Ecto neural progenitor cell (in vitro differentiated cells): ENCODE results near the gene LMO7.

ENCODE experiments used
- DNase-seq: peaks from one replicate; pipeline ENCODE4 v3.0.0-alpha.2; 2018; ENCODE audit warnings: low spot score

Gene LMO7

DNA sequence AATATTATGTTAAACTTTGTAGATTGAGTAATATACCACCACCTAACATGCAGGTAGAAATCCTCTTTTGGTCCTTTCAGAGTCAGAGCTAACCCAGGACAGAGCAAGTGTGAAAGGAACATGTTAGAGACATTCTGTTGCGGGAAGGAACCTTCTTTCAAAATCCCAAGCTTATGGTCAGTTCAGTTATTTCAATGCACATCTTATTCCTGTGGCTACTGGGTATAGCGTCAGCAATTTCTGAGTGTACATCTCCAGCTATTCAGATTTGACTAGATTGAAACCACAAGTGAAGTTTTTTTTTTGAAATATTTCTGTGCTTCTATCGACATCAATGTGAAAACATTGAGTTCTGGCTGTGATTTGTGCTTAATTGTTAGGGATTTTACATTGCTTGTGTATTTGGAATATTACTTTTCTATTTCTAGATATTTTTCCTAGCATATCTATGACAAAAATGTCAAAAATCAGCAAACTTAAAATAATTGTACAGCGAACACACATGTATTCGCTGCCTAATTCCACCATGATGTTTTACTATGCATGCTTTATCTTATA lies 165.3 kb downstream of the LMO7 start:
- no peak for DNase-seq

GRCh38 chr13:75802161-75802560 lies 166.0 kb downstream of the LMO7 start:
- no peak for DNase-seq

DNA sequence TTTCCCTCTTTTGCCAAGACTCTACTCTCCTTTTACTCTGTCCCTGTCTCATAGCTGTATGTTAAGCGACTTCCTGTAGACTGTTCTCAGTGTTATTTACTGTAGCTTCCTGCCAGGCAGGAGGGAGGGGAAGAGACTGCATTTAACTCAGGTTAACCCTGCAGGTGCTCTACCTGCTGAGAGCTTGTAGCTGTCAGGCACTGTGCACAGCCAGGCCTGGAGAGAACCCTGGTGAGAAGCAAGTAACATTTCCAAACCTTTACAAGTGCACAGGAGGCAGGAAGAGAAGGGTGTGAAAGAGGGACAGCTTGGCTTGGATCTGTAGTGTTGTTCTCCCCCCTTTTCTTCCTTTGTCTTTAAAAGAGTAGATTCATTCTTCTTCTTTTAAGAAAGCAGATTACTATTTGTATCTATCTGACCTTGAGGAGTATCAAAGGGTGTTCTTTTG lies 167.1 kb downstream of the LMO7 start:
- DNase-seq: no peak

- DNase-seq: no peak
Measured at GRCh38 chr13:75804054-75804453, 167.9 kb downstream of the LMO7 start.

DNA sequence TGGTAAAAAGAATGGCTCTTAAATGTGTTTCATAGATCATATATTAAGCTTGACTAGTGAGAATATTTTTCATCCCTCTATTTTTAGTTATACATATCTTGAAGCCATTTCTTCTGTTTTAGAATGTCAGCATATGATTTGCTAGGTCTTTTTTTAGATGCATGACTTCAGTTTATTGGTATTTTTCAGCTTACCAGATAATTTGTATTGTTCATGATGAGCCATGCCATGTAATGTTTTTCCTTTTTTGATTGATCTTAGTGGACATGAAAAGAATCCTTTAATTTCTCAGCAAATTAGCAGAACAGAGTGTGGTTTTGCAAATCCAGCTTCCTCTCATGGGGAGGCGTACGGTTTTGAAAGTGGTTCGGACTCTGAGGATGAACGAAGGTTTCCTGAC lies 168.5 kb downstream of the LMO7 start:
- DNase-seq: no peak

GRCh38 chr13:75806117-75806516 lies 170.0 kb downstream of the LMO7 start:
- no peak for DNase-seq

- DNase-seq: no peak
Measured at GRCh38 chr13:75811361-75811760, 175.2 kb downstream of the LMO7 start.

DNA sequence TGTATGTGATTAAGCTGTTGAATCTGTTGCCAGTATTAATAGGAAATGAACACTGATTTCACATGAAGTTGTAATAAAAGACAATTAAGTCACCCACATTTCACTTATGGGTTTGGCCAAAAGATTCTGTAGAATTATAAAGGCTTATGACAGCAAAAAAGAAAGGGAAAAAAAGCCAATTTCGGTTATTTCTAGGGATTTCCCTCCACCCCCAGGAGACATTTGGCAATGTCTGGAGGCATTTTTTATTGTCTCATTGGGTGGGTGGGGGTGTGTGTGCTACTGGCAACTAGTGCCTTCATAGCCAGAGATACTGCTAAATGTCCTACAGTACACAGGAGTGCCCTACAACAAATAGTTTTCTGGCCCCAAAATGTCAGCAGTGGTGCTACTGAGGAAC lies 175.7 kb downstream of the LMO7 start:
- DNase-seq: no peak

DNA sequence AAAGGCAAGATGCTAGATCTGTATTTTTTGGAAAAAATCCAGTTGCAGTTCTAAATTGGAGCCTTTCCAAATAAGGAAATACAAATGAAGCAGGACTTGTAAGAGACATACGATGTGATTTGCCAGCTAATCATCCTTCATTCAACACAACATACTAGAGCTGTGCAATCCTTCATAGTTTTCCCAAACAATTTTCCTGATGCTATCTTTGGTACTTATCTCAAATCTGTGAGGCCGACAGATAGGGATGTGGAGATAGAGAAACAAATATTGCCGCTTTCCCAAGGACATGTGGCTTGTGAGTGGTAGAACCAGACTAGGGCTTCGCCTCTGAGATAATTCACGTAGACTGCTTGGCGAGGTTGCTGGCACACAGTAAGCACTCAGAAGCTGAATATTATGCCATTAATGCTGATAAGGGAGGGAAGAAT lies 176.6 kb downstream of the LMO7 start:
- DNase-seq: no peak

DNA sequence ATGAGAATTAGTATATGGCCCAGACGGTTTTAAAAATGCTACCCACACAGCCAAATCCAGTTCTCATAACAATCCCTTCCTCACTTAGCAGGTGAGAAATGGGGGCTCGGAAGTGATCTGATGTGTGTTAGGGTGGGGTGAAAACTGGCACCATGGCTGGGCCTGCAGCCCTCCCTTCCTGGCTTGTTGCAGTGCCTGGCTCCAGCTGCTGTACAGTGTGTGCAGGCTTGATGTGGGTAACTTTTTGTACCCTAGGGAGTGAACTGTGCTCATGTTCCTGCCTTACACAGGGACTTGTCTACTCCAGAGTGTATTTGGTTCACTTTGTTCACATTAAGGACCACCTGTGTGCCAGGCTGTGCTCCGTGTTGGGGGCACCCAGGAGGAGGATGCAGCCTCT lies 177.2 kb downstream of the LMO7 start:
- no peak for DNase-seq

DNA sequence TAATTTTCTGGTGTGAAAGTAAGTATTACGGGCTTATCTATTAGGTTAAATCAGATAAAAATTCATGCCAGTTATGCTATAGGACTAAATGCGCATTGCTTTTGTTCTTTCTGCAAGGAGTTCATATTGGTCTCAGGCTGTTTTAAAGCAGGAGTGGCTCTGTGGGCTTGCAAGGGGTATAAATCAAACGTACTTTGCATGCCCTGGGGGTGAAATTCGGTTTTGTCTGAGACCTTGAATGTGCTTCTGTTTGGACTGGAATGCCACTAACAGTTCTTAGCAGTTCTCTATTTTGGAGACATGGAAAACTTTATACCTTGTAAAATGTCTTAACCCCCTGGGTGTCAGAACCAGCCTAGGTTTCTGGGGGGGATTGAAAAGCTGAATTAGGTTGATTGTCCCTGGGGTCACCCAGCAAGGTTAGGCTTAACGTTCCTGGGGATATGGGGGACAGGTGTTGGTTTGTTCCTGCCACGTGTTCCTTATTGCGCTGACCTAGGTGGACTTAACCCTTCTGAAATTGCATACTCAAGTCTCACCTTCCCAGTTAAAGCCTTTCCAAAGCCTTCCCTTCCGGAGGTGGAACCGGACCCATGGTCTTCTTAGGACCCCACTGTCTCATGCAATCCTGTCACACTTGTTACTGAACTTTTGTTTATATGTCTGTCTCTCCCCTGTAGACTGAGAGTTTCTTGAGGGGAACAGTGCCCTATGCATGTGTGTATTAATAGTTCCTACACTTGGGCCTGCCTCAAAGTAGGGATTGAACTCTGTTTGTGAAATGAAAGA lies 182.2 kb downstream of the LMO7 start:
- DNase-seq: no peak

DNA sequence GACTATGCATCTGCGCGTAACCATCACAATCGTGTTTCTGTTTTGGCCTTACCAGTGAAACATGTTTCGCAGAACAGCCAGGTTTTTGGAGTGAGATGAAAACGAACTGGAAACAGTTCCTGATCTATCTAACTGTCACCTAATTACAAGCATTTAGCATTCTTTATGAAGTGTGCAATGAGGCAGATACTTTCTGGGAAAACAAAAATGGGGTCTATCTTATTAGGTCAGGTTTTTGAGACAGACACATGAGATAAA lies 182.8 kb downstream of the LMO7 start:
- no peak for DNase-seq

DNA sequence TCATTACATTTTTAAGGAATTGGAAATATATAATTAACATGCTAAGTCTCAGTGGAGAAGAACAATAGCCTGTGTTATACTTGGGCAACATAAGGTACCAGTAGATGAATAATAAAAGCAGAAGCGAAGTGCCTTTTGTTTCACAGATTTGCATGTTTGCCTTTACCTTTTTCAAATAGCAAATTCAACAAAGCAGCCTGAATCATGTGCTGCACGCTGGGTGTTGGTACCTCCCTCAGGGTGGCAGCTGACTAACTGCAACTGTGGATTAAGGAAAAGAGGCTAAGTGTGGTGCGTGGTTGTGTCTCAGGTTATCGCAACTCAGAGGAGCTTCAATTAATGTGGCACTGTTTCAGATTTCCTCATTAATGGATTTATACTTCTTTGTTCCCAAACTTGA lies 189.0 kb downstream of the LMO7 start:
- DNase-seq: no peak

DNA sequence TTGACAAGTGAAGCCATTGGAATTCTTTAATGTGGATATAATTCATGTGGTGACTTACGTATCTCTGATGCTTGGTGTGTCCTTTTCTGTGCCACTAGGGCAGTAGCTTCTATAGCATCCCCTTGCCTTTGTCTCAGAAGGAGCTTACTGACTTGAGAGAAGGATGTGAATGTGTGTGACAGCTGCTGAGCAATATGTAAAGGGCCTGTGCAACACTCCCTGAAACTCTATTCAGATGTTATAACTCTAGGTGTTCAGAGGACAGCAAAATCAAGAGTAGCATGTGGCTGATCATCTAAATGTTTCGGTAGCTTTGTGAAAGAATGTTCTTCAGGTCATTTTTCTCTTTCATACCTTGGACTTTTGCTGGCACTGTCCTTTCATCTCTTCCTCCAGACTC lies 189.5 kb downstream of the LMO7 start:
- DNase-seq: no peak

- DNase-seq: no peak
Measured at GRCh38 chr13:75826391-75826790, 190.3 kb downstream of the LMO7 start.

DNA sequence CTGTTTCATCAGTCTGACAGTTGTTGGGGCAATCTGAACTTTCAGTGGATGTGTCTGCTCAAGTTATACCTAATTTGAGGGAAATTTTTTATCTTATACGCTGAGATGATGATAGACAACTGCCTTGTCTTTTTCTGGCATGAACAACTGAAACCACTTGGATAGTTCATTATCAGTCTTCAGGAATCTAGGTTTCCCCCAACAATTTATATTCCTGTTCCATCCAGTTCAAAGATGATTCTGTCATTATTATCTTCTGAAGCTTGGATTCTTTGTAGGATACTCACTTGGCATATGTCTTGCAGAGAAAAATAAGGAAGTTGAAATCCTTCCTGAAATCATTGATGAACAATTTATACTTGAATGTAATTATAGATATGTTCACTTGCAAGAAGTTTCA lies 193.7 kb downstream of the LMO7 start:
- no peak for DNase-seq

- no peak for DNase-seq
Measured at GRCh38 chr13:75830842-75831241, 194.7 kb downstream of the LMO7 start.

- no peak for DNase-seq
Measured at GRCh38 chr13:75831389-75831788, 195.3 kb downstream of the LMO7 start.

GRCh38 chr13:75832812-75833211 lies 196.7 kb downstream of the LMO7 start:
- no peak for DNase-seq

- no peak for DNase-seq
Measured at GRCh38 chr13:75836441-75836840, 200.3 kb downstream of the LMO7 start.

DNA sequence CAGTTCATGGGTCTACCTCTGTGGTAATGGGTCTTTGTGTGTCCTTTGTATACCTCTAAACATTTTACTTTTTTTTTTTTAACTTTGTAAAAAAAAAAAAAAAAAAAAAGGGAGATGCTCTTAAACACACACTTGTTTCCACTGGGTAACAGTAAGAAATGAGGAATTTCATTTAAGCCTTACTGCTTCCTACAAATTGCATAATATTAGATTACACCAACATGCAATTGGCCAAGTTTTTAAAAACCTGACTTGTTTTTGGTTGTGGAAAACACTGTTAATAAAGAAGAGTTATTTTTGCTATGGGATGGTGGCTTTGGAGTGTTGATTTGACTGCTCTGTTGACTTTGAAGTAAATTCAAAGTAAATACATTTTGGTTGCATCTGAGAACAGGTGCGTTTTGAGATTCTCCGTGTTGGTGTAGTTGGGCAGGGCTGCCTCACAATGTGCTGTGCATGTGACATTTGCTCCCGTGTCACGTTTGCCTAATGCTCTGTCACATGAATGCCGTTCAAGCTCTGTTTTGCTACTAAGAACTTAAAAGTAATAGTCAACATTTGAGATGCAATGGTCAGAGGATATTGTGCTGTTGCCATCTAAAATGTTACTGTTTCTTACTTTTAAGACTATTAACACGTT lies 202.4 kb downstream of the LMO7 start:
- no peak for DNase-seq

- DNase-seq: no peak
Measured at GRCh38 chr13:75839406-75839805, 203.3 kb downstream of the LMO7 start.

GRCh38 chr13:75841905-75842304 lies 205.8 kb downstream of the LMO7 start:
- DNase-seq: no peak

DNA sequence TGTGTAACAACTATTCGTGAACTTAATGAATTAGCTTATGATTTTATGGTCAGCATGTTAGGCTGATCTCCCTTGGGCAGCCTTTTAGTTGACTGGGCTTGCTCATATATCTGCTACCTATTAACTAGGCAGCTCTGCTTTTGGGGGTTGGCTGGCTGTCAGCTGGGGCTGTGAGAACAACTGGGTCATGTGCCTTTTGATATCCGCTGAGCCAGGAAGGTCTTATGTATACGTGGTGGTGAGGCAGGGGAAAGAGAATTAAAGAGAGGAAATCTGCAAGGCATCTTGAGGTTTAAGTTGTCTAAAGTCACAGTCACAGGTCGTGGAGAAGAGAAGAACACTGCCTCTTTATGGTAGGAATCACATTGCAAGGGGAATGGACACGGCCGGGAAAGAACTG lies 206.9 kb downstream of the LMO7 start:
- no peak for DNase-seq
